GM12878 (cell line): ENCODE measurements around the gene RAMP1. TPM values are rescaled to one million over a fixed set of nuclear protein-coding genes. Genes with fewer than 3 reads are reported as not detected.

ENCODE experiments used
- ATAC-seq: fragments of 200-7000 bp; cut with Tn5 transposase; 3 replicates; pipeline ENCODE4 v1.9.1; 2020; ENCODE audit warnings: mild to moderate bottlenecking, moderate library complexity
- BruUV-seq: library from RNA; stranded (reverse); fragments of 400-500 nt; replicated peaks from 2 replicates; lab custom pipeline; 2021; lab: Mats Ljungman, UMichigan
- CTCF ChIA-PET: fragments of 300-600 bp; sonication (Branson Sonifier 250); formaldehyde crosslinking; extraction: SDS; loops from one replicate; lab custom pipeline; 2021; ENCODE audit warnings: inconsistent platforms; lab: Yijun Ruan, JAX
- POLR2A ChIA-PET: fragments of 350-600 bp; formaldehyde crosslinking; extraction: SDS; loops from one replicate; lab custom pipeline; 2021; ENCODE audit warnings: inconsistent platforms; lab: Charles Lee
- RAD21 ChIA-PET: fragments of 300-600 bp; sonication (Branson Sonifier 250); formaldehyde crosslinking; loops from one replicate; lab custom pipeline; 2023; ENCODE audit warnings: antibody characterized with exemption; ENCODE audit not compliant: unreplicated experiment; lab: Charles Lee
- SMC1A ChIA-PET: fragments of 300-600 bp; sonication (Branson Sonifier 250); formaldehyde crosslinking; loops from one replicate; lab custom pipeline; 2023; ENCODE audit not compliant: unreplicated experiment, uncharacterized antibody; lab: Charles Lee
- DNase-seq: peaks from one replicate; pipeline ENCODE4 v3.0.0-alpha.2; 2011; ENCODE audit warnings: low read depth, low spot score
- FAIRE-seq: peaks from 3 replicates; lab custom pipeline; 2011; peaks lifted over from hg19 to GRCh38; lab: Jason Lieb, UNC
- H2AFZ ChIP-seq: 2 replicates; pipeline ENCODE4 v1.6.0; 2011; ENCODE audit warnings: low read depth, low read length, control low read depth; ENCODE audit not compliant: control insufficient read depth
- H3K27ac ChIP-seq: 2 replicates; pipeline ENCODE4 v1.5.1; 2011; ENCODE audit warnings: control low read depth; ENCODE audit not compliant: control insufficient read depth, insufficient read depth
- H3K27me3 ChIP-seq, 2 experiments: replicated peaks in 1 of 2; 2 replicates each; pipeline versions ENCODE4 v1.6.0 to v1.6.1; 2011; ENCODE audit warnings: low read length in 1 of 2; ENCODE audit not compliant: control insufficient read depth in 2 of 2, insufficient read depth in 2 of 2
- H3K36me3 ChIP-seq, 2 experiments: 2 replicates each; pipeline ENCODE4 v1.5.1; 2011; ENCODE audit warnings: low read length in 1 of 2; ENCODE audit not compliant: control insufficient read depth in 2 of 2, insufficient read depth in 2 of 2
- H3K4me1 ChIP-seq: 2 replicates; pipeline ENCODE4 v1.6.1; 2011; ENCODE audit warnings: mild to moderate bottlenecking, low read length, moderate library complexity, mixed read lengths; ENCODE audit not compliant: control insufficient read depth, insufficient read depth
- H3K4me2 ChIP-seq: 2 replicates; pipeline ENCODE4 v1.6.0; 2011; ENCODE audit warnings: control low read depth; ENCODE audit not compliant: control insufficient read depth, insufficient read depth
- H3K4me3 ChIP-seq: fragments of 200-600 bp; sonication (generic); 2 replicates; pipeline ENCODE4 v1.5.1; 2016
- H3K79me2 ChIP-seq: 2 replicates; pipeline ENCODE4 v1.6.0; 2011; ENCODE audit warnings: low read length; ENCODE audit not compliant: control insufficient read depth, insufficient read depth
- H3K9ac ChIP-seq: 2 replicates; pipeline ENCODE4 v1.8.0; 2011; ENCODE audit warnings: low read length, control low read depth, mixed read lengths; ENCODE audit not compliant: control insufficient read depth, insufficient read depth
- H3K9me3 ChIP-seq: replicated peaks from 3 replicates; pipeline ENCODE4 v1.5.1; 2011; ENCODE audit warnings: mild to moderate bottlenecking, low read length; ENCODE audit not compliant: control insufficient read depth, insufficient read depth
- H4K20me1 ChIP-seq: 2 replicates; pipeline ENCODE4 v1.6.0; 2011; ENCODE audit not compliant: control insufficient read depth, insufficient read depth
- KAT2A ChIP-seq: conservative IDR thresholded peaks from 2 replicates; pipeline ENCODE4 v1.6.1; 2011; ENCODE audit warnings: low read depth, low read length; ENCODE audit not compliant: control insufficient read depth
- MEF2B ChIP-seq: fragments of 450-650 bp; IDR thresholded peaks from 2 replicates; pipeline ENCODE4 v1.6.1; 2018; ENCODE audit warnings: mild to moderate bottlenecking, moderate library complexity; ENCODE audit not compliant: partially characterized antibody, poor library complexity, severe bottlenecking
- RB1 ChIP-seq: fragments of 450-650 bp; formaldehyde crosslinking; IDR thresholded peaks from 2 replicates; pipeline ENCODE4 v1.6.1; 2017; ENCODE audit warnings: mild to moderate bottlenecking, borderline replicate concordance
- SMAD1 ChIP-seq: fragments of 450-650 bp; IDR thresholded peaks from 2 replicates; pipeline ENCODE4 v1.6.1; 2018; ENCODE audit warnings: mild to moderate bottlenecking, low read depth; ENCODE audit not compliant: partially characterized antibody
- WGBS: methylation state at CpG from one replicate; pipeline ENCODE4 v1.1.6; 2016; ENCODE audit warnings: low lambda C conversion rate; ENCODE audit not compliant: insufficient replicate concordance, insufficient coverage; ENCODE audit errors: missing lambda C conversion rate; 5-methylcytosine and 5-hydroxymethylcytosine counted together
- in situ Hi-C: fragments of 300-500 bp; cut with MboI; formaldehyde crosslinking; loops from 9 replicates; pipeline ENCODE4 v1.14.3; 2018; ENCODE audit warnings: mixed read lengths
- intact Hi-C: fragments of 100-400 bp; cut with micrococcal nuclease; formaldehyde crosslinking; loops from one replicate; pipeline ENCODE4 v1.14.2; 2022; ENCODE audit not compliant: unreplicated experiment
- polyA plus RNA-seq, 11 experiments: library from polyadenylated mRNA; depleted of rRNA in 4 of 11; unstranded in 6 of 11; stranded (reverse) in 5 of 11; fragments of >200 nt; fragmentation: Nextera tagmentation in 4 of 11; fragmentation: Illumina TruSeq in 1 of 11; extraction: Ambion mirVana in 4 of 11; extraction: Trizol in 1 of 11; gene quantifications; 1 replicate in 1 of 11; 2 replicates in 10 of 11; pipeline versions ENCODE4 v1.2.1 to v1.2.3, GENCODE V29; 2011 to 2016; ENCODE audit warnings: inconsistent platforms in 2 of 11, missing spikeins in 2 of 11, low read depth in 1 of 11
- total RNA-seq, 4 experiments: library from RNA; depleted of rRNA in 3 of 4; stranded (reverse); fragments of >200 nt in 3 of 4; fragmentation: Illumina TruSeq in 1 of 4; extraction: Trizol in 1 of 4; gene quantifications; 2 replicates each; pipeline versions ENCODE4 v1.2.1 to v1.2.3, GENCODE V29; 2013 to 2021
- TF ChIP-seq, protein P1 (sequence below): IDR thresholded peaks from 2 replicates; pipeline ENCODE4 v1.6.1; 2012; ENCODE audit warnings: low read depth, low read length, improper control_type of control experiment

The RAMP1 gene
- total and polyA plus RNA-seq, 10 of the 15 experiments (the other 5 are each of a cell fraction or from before 2014, with no cell fraction given) = 0.11 to 0.19 (median 0.12) TPM; not detected in 7

- TF ChIP-seq MEF2B = no peak
- no peak for TF ChIP-seq SMAD1
Measured at GRCh38 chr2:237861875-237862527, 2.6 kb downstream of the RAMP1 start (continued).

- ChIA-PET CTCF (no interaction called here), SMC1A (interaction anchor here (1.1 kb wide), 1 partner anchor 15 kb away, joined by 3 read pairs; no protein-coding TSS in a partner anchor), POLR2A (no interaction called here), RAD21 (interaction anchor here (0.9 kb wide), 1 partner anchor 107 kb away, joined by 3 read pairs; no protein-coding TSS in a partner anchor)
- no peaks in the 10 kb centered on the region for H4K20me1 ChIP-seq
- H3K4me1 ChIP-seq = no peaks in the 10 kb centered on the region
- no peak overlapping the region for H3K4me2 ChIP-seq
- ATAC-seq (no peak), DNase-seq (no peak)
- no peak overlapping the region for H3K9ac ChIP-seq
- H3K9me3 ChIP-seq = no peaks in the 10 kb centered on the region
- no peak overlapping the region for H3K27ac ChIP-seq
- intact Hi-C loops = no loop called here
- no TSS peak for BruUV-seq
- H2AFZ ChIP-seq = no peak overlapping the region
- no peak for TF ChIP-seq KAT2A
- TF ChIP-seq, protein P1, sequence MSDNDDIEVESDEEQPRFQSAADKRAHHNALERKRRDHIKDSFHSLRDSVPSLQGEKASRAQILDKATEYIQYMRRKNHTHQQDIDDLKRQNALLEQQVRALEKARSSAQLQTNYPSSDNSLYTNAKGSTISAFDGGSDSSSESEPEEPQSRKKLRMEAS = no peak
- TF ChIP-seq RB1 = no peak
- TF ChIP-seq, all 136 proteins: peak for 0
- Histone ChIP-seq H3K27me3 (peaks cover 4 to 13% of the 10 kb centered on the region in 2 experiments), H3K79me2 (no peaks in the 10 kb centered on the region), H3K4me3 (no peak overlapping the region), H3K36me3 (no peaks in the 10 kb centered on the region)
- in situ Hi-C loops = no loop called here
- no peak for FAIRE-seq
- 13% methylated on average over 8 of the region's 8 CpGs for WGBS
Measured at GRCh38 chr2:237862528-237862895, 3.1 kb downstream of the RAMP1 start.
